CD4-positive, alpha-beta T cell treated with Interleukin-17A for 4 hours (primary cell): ENCODE measurements around the gene MEF2D.

ENCODE experiments used
- DNase-seq: peaks from one replicate; pipeline ENCODE4 v3.0.0-alpha.2; 2020; ENCODE audit warnings: mixed read lengths

The MEF2D gene

DNA sequence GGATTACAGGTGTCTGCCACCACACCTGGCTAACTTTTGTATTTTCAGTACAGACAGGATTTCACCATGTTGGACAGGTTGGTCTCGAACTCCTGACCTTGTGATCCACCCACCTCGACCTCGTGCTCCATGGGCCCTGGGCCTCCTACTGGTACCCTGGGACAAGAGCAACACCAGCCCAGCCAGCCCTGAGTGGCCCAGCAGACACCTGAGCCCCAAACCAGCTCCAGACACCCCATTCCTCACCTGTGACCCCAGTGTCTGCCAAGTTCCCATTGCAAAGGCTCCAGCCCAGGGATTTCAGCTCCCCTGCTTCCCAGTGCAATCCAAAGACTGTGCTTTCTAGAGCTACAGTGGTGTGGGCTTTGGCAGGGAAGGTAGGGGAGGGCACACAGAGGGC, 14.6 kb downstream of the MEF2D start:
- no peak for DNase-seq

DNA sequence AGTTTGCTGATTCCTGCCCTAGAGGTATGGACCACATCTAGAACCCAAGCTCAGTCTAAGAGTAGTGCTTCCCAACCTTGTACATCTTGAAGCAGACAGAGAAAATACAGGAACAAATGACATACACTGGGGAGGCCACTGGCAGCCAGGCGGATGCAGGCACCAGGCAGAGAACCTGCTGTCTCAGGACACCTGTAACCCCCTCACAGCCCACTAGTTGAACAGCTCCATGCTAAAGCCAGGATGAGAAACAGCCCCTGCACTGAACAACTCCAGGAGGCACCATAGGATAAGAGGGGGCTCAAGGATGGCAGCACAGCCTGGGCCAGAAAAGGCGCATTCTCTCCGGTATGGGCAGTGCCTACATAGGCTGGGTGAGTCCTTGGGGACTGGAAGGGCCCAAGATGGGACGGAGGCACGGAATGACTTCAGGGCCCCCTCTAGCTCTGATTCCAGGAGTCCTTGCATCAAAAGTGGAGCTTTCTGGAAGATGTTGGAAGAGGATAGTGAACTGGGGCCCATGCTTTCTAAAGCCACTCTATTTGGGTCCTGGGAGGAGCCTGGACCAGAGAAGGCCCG, 16.0 kb downstream of the MEF2D start:
- no peak for DNase-seq

DNA sequence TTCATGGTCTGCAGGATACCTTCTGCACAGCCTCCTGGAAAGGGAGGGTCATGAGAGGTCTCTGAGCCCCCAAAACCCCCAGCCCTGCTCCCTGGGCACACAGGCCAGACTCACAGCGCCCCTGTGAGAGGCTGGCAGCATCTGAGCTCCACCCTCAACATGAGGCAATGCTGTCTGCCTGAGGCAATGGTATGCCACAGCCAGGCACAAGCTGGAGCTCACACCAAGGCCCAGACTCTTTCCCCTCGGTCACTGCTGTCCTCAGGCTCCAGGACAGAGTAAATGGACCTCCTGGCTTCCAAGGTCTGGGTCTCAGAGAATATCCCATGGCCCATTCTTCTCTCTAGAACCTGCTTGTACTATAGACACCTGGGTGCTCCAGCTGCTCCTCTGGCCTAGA, 17.2 kb downstream of the MEF2D start:
- DNase-seq: no peak

DNA sequence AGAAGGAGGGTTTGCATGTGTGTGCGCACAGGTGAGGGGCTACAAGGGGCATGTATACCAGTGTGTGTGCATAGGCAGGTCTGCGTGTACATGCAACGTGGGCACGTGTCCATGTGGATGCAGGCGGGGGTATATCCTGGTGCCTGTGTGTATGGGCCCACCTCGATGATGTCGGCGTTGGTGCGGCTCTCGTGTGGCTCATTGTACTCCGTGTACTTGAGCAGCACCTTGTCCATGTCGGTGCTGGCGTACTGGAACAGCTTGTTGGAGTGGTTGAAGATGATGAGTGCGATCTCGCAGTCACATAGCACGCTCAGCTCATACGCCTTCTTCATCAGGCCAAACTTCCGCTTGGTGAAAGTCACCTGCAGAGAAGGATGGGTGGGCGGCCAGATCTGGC, 18.3 kb downstream of the MEF2D start:
- no peak for DNase-seq

DNA sequence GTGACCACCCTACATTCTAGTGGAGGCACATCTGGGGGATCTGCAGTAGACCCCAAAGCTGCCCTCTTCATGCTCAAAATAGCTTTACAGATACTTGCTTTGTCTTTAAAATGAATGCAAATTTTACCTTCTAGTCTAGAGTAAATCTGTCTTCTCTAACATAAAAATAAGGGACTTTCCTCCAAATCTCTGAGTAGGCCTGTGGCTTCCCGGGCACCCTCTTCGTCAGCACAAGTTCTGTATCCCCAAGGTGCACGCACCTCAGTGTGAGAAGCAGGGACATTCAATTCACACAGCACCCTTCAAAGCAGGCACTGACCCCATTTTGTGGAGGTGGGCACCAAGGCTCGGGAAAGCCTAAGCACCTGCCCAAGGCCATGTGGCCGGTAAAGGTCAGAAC, 19.0 kb downstream of the MEF2D start:
- no peak for DNase-seq

DNA sequence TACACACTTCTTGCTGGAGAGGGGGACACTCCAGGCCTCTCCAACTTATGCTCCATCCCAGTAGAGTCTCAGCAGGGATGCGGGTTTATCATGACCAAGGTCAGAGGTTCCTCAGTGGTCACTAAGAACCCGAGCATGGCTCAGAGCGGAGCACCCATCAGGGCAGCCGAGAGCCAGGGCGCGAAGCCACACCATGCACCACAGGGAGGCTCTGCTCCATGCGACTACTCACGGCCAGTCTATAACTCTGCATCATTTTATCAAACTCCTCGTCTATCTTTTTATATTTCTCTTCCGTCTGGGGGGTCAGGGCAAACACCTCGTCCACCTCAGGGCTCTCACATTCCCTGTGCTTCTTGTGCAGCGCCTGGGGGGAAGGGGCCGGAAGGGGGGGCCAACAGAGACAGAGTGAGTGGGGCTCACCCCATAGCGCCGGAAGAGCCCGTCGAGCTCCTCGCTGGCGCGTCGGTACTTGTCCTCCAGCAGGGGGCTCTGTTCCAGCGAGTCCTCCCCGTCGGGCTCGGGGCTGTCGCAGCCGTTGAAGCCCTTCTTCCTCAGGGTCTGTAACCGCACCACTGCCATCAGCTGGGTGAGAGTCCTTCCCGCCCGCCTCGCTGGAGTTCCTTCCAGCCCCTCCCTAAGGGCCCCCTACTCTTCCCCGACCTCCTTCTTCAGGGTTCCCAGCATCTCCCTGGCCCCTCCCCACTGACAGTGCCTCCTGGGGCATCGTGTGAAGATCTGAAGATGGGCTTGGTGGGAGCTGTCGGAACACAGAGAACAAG, 20.0 kb downstream of the MEF2D start:
- DNase-seq: peak; percentile 86

DNA sequence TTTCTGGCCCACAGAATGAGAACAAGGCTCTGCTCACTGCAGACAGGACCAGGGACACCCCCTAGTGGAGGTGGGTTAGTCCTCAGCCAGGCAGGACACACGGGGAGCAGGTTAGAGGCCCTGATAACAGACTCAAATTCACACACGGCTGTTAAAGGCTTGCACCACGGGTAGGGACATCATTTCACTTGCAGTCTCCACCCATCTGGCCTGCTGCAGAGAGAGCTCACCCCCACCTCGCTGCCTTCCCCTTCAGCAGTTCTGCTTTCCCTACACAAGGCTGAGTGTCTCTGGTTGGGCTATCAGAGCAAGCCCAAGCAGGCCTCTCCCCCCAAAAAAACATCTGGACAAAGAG, 20.6 kb downstream of the MEF2D start:
- no peak for DNase-seq

DNA sequence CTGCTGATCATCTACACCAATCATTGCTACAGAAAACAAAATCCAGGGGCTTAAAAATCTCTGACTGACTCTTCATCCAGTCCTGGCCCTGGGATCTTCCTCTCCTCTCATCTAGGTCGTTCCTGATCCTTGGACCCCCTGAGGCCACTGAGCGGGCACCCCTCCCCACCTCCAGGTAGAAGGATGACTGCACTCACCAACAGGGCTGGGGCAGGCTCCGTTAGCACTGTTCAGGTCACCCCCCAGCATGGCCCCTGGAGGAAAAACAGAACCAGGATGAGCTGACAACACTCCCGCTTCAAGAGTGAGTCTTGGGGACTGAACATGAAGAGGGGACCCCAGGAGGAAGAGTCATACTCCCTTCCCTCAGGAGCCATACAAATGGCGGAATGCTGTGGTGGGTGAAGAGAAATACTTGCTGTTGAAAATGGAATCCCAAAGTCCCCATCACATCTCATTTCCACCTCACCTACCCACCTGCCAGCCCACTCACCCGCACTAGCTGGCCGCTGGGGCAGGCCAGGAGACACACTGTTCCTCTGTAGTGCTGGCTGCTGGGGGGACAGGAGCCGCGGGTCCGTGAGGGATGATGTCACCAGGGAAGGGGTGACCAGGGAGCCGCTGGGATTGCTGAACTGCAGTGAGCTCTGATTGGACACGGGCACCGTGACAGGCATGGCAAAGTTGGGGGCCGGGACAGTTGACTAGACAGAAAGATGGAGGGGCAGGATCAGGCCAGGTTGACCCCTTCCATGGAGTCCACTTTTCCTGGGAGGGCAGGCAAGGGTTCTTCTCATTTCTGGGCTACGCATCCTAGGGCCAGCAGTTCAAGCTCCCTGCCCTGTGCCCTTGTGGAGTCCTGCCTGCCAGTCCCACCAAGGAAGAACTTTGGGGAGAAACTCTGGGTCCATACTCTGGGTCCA, 21.2 kb downstream of the MEF2D start:
- no peak for DNase-seq

DNA sequence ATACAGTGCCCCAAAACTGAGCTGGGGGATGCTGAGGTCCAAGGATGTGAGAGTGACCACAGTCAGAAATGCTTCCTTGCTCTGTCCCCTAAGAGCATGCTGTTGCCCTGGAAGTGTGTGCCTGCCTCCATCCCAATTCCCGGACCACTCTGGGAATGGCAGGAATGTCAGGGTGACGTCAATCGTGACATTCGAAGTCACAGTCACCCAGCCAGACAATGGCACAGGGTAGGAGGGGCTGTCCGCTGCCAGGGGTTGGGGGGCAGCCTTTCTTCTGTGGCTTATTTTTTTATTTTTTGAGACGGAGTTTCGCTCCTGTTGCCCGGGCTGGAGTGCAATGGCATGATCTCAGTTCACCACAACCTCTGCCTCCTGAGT, 22.3 kb downstream of the MEF2D start:
- DNase-seq: no peak

DNA sequence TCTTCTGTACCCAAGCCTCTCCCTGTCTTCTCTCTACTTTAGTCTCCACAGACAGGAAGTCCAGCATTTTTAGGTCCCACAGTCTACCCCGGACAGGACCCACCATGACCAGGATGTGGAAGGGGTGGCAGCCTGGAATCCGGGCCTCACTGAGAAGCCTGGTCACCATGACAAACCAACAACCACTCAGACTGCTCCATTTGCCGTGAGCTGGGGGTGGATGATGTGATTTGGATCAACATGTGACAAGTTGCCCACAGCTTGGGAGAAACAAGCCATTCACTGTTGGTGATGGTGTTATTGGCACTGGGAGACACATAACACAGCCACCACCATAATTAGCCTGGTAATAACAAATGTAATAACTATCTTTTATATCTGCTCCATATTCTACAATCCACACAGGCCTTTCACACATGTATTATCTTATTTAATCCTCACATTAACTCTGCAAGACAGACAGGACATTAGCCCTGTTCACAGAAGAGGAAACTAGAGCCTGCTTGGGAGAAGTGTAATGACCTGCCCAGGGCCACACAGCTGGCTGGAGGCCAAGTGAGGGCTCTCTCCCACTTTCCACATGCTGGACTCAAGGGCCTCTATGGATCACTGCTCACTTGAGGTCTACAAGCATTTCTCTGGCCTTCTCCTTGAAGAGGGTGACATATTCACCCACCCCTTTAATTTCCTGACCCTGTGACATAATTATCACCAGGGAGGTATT, 22.9 kb downstream of the MEF2D start:
- no peak for DNase-seq

DNA sequence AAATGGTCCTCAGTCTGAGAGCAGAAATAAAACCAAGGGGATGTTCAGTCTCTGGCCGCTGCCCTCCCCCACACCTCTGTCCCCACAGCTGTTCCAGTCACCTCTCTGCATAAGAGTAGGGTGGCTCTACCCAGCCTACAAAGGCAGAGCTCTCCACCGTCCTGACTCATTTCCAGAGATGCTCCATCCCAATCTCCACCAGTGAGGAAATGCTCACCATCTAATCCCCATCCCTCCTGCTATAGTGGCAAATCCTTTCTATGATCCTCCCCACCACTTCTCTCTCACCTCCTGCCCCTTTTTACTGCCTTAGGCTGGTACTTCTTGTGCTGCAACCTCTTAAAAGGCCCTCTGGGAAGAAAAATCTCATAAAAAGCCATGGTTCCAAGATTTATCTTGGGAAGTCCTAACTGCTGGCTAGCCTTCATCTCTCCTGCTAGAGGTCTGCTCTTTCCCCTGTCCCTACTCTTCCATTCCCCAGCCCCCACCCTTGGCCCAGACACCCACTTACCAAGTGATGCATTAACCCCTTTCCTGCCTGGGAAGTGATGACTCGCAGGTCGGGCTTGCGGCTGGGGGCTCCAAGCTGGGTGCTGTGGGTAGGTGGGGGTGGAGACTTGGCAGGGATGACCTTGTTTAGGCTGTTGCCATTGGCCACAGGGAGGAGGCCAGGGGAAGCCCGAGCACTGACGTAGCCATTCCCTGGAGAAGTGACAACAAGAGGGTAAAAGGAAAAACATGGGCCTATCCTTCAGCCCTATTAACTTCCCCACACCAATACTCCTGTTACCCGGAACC, 23.9 kb downstream of the MEF2D start:
- DNase-seq: no peak

DNA sequence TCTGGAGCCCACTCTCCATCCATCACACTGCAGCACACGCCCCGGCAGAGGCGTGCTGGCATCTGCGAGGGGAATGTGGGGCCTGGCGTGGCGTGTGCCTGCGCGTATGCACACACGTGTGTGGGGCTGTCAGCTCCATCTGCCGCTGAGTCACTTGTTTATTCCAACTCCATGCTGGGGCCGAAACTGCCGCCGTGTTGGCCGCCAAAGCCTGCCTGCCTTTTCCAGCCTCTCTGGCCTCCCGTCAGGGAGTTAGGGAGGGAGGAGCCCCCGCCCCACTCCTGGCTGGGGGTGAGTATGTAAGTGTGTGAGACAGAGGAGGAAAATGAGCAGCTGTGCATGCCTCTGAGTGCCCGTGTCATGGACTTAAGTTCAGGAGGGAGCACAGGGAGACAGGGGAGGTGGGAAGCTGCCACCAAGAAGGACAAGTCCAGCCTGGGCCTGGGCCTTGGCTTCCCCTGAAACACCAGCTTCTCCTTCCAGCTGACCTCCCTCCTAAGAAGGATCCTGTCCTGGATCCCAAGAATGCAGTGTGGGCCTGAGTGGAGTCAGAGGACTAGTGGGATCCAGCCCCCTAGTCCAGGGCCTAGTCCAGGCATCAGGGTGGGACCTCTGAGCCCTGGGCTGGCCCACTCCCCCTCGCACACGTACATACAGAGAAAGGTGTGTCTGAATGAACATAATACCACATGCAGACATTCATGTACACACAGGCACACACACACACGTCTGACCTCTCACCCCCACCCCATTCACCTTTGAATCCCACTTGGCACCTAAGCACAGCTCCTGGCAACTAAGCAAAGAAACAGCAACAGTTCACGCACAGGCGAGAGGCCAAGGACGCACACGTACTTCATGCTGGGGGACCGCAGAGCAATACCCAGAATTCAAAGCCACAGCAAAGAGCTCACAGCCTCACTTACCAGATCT, 24.7 kb downstream of the MEF2D start:
- DNase-seq: no peak

DNA sequence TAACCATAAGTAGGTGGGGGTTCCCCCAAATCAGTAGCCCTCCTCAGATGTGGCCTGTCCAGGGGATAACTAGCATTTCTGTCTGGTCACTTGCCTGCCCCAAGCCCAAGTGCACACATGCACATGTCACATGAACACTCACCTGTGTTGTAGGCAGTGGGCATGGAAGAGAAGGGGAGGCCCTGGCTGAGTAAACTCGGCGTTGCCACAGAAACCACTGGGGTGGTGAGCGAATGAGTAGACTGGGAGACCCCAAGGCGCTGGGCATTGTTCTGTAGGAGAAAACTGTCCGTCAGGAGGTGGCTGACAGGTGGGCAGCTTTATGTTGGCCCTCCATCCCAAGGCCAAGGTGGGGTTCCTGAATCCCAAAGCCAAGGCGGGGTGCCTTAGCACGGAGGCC, 25.6 kb downstream of the MEF2D start:
- no peak for DNase-seq

DNA sequence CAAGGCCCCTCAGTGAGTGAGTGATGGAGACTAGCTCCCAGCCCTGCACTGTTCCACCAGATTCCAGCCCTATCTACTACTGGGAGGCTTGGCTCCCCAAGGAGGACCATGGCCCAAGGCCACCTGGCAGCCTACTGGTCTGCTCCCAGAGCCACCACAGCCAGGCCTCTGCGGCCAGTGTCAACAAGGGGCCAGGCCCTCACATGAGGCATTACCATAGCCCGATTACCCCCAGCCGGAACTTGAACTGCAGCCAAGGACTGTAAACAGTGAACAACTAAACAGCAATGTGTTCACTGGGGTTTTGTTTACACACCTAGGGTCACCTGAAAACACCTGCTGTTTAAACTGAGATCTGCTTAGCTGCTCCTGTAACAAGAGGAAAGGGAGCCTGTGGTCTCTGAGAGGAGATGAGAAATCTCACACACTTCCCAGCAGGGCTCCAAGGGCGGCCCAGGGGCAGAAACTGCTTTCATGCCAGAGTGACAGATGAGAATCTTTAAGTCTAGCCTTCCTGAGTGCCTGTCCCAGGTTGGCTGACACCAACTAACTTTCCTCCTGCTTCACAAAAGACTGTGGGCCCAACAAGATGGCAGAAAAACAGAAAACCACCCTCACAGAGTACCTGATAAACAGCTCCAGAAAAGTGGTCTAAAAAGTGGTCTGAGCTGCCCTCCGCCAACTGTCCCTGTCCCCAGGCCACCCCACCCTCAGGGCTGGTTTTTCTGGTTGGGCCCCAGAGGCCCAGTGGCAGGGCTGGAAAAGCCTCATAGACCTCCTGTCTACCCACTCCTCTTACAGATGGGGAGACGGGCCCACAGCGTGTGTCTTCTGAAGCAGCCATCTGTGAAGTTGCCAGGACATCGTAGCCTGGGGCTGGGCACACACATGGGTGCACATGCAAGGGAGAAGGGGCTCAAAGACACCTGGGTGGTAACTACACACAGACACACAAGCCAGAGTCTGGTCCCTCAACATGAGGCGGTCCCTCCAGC, 28.8 kb downstream of the MEF2D start:
- DNase-seq: no peak

DNA sequence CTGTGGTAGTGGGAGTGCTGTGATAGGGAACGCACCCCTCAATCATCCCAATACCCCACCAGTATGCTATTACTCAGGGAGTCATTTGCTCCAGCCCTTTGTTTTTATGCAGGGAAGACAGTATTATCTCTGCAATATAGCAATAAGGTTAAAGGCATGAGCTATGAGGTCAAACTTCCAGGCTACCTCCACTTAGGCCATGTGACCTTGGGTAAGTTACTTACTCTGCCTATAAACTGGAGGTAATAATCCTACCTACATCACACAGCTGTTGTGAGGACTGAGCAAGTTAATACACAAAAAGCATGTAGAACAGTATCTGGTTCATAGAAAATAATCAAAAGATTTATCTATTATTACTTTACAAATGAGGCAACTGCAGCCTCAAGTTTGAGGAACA, 30.1 kb downstream of the MEF2D start:
- DNase-seq: no peak

DNA sequence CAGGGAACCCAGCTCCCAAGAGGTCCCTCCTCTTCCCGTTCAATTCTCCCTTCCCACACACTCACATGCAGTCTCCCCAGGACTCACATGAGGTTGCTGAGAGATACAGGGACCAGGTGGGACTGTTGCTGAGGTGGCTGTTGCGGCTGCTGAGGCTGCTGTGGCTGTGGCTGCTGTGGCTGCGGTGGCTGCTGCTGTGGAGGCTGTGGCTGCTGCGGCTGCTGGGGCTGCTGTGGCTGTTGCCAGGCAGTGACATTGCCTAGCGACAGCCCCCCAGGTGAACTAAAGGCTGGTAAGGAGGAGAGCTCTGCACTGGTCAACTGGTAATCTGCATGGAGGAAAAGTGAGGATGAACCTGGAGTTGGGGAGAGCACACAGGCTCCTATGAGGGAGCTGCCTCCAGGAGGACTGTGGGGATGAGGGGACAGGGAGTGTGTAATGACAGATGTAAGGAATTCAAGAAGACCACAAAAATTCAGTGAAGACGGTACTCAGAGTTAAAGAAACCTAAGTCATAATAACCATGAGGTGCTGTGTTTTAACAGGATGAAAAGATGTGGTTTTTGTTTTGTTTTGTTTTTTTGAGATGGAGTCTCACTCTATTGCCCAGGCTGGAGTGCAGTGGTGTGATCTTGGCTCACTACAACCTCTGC, 31.8 kb downstream of the MEF2D start:
- DNase-seq: no peak

DNA sequence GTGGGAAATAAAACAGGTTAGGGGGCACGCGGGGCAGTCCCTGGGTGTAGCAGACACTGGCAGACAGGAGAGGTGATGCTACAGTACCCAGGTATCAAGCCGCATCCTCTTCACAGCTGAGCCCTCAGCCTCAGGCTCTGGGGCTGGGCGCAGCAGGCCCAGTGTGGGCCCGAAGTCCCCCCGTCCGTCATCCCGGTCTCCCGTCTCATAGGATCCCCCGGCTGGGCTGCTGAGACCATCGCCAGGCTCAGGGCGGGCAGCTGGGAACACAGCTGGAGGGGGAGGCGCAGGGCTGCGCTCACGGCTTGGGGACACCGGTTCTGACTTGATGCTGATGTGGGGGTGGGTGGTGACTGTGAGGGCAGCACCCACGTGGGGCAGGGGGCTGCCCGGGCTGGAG, 32.7 kb downstream of the MEF2D start:
- no peak for DNase-seq

DNA sequence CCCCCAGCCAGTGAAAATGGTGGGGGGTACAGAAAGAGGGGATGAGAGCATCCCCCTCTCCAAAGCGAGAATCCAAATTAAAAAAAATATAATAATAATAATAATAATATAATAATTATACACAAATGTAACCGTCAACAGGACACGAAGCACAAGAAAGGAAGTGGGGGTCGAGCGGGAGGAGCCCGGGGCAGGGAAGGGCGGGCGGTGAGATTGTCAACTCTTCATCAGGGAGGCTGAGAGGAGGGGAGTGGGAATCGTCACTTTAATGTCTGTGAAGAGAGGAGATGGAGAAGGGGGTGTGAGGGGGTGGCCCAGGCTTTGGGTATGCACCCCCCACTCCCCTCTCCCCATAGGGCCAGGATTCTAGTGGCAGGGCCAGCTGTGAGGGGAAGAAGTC, 33.2 kb downstream of the MEF2D start:
- no peak for DNase-seq

DNA sequence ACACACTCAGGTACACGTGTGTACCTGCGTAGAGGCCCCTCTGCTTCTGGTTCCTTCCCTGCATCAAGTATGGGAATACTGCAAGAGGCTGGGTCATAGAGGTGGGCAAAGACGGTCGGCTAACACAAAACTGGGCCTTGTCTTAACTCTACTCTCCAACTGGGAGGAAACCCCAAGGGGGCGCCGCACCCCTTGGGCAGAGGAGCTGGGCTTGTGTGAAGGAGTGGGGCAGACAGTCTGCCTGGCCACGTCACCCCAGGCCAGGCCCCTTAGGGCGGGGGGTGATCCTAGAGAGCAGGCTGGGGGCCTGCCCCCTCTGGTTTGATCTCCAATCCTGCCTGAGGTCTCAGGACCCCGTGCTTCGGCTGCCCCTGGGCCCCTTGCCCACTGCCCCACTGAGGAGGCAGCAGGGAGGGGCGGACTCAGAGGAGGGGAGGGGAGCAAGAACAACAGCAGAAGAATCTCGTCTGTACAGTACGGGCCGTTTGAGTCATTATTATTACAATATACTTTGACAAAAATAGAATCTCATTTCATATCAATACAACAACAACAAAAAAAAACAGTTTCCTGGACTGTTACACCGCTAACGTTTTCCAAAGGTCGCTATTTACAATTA, 34.7 kb downstream of the MEF2D start:
- DNase-seq: no peak
